ENCODE results near the gene FHIT.

DNA sequence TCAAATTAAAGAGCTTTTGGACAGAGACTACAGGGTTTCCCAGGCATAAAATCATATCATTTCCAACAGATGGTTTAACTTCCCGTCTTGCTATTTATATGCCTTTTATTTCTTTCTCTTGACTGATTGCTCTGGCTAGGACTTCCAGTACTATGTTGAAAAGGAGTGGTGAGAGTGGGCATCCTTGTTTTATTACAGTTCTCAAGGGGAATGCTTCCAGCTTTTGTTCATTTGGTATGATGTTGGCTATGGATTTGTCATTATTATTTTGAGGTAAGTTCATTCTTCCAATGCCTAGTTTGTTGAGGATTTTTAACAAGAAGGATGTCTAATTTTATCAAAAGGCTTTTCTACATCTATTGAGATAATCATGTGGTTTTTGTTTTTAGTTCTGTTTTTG lies 1304.9 kb downstream of the FHIT start:
- TF ChIP-seq, protein P1, sequence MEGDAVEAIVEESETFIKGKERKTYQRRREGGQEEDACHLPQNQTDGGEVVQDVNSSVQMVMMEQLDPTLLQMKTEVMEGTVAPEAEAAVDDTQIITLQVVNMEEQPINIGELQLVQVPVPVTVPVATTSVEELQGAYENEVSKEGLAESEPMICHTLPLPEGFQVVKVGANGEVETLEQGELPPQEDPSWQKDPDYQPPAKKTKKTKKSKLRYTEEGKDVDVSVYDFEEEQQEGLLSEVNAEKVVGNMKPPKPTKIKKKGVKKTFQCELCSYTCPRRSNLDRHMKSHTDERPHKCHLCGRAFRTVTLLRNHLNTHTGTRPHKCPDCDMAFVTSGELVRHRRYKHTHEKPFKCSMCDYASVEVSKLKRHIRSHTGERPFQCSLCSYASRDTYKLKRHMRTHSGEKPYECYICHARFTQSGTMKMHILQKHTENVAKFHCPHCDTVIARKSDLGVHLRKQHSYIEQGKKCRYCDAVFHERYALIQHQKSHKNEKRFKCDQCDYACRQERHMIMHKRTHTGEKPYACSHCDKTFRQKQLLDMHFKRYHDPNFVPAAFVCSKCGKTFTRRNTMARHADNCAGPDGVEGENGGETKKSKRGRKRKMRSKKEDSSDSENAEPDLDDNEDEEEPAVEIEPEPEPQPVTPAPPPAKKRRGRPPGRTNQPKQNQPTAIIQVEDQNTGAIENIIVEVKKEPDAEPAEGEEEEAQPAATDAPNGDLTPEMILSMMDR (IDR thresholded peaks at IDR 0.05; ENCODE audit: insufficient read depth, low read length, poor library complexity, severe bottlenecking): no peak
- no peak for TF ChIP-seq EZH2phosphoT487 (conservative IDR thresholded peaks at IDR 0.05; ENCODE audit: low read length)
